ENCODE results near the gene SH3BP4. TPM values are rescaled to one million over a fixed set of nuclear protein-coding genes. Genes with fewer than 3 reads are reported as not detected.

SH3BP4 gene, protein sequence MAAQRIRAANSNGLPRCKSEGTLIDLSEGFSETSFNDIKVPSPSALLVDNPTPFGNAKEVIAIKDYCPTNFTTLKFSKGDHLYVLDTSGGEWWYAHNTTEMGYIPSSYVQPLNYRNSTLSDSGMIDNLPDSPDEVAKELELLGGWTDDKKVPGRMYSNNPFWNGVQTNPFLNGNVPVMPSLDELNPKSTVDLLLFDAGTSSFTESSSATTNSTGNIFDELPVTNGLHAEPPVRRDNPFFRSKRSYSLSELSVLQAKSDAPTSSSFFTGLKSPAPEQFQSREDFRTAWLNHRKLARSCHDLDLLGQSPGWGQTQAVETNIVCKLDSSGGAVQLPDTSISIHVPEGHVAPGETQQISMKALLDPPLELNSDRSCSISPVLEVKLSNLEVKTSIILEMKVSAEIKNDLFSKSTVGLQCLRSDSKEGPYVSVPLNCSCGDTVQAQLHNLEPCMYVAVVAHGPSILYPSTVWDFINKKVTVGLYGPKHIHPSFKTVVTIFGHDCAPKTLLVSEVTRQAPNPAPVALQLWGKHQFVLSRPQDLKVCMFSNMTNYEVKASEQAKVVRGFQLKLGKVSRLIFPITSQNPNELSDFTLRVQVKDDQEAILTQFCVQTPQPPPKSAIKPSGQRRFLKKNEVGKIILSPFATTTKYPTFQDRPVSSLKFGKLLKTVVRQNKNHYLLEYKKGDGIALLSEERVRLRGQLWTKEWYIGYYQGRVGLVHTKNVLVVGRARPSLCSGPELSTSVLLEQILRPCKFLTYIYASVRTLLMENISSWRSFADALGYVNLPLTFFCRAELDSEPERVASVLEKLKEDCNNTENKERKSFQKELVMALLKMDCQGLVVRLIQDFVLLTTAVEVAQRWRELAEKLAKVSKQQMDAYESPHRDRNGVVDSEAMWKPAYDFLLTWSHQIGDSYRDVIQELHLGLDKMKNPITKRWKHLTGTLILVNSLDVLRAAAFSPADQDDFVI
- total RNA-seq (2014; rRNA removed; shearing (Covaris generic)) (not detected in 2 replicates), total RNA-seq (2022) (0.06 TPM in 1 of 2 replicates, not detected in the other), Bru-seq, nascent RNA (percentile 12 among the genes with signal in this experiment), BruChase-seq, experiment 1, labeled RNA remaining after a 6-hour chase (percentile 10 among the genes with signal in this experiment), BruChase-seq, experiment 2, labeled RNA remaining after a 2-hour chase (percentile 12 among the genes with signal in this experiment)
- long read RNA-seq = 0 reads

GRCh38 chr2:234951664-234952269 is at the start of gene SH3BP4:
Gene SH3BP4 (plus strand): TSS chr2:234952017. CDS start chr2:235035003, 82,986 bp downstream.
- no peak for DNase-seq (ENCODE audit: low spot score)
- ChIA-PET CTCF (ENCODE audit: unreplicated experiment) (no interaction called here), POLR2A (no interaction called here)
- Histone ChIP-seq H3K4me3 (ENCODE audit: low read depth, low read length, poor library complexity, severe bottlenecking) (no peak within 1 kb of the TSS), H3K9me2 (ENCODE audit: insufficient read depth, low read length) (no peaks in the 10 kb centered on the region), H3K36me3 (ENCODE audit: insufficient read depth, low read length) (no peaks in the 10 kb centered on the region), H2AFZ (ENCODE audit: low read length) (no peak within 1 kb of the TSS), H4K20me1 (ENCODE audit: insufficient read depth, low read length) (no peaks in the 10 kb centered on the region), H3K9me3 (ENCODE audit: low read length) (no peaks in the 10 kb centered on the region), H3K4me1 (ENCODE audit: insufficient read depth, low read length, poor library complexity, severe bottlenecking) (no peaks in the 10 kb centered on the region), H3K4me2 (ENCODE audit: low read length) (no peak within 1 kb of the TSS), H3K27ac (ENCODE audit: low read depth, low read length, poor library complexity, severe bottlenecking) (no peak within 1 kb of the TSS), H3K79me2 (ENCODE audit: insufficient read depth, low read depth, low read length) (no peaks in the 10 kb centered on the region)
- intact Hi-C loops (cut with micrococcal nuclease; ENCODE audit: unreplicated experiment) = no loop called here
- no TSS peak for BruUV-seq (replicated peaks)
- TF ChIP-seq EZH2phosphoT487 (IDR thresholded peaks at IDR 0.05; ENCODE audit: borderline replicate concordance, low read depth, low read length) (no peak), CTCF (conservative IDR thresholded peaks at IDR 0.05; ENCODE audit: low read length) (no peak)

GRCh38 chr2:234904785-234905184 is 47.0 kb upstream of the SH3BP4 start:
- DNase-seq (ENCODE audit: low spot score) = no peak
- H3K9me3 ChIP-seq (ENCODE audit: low read length) = no peaks in the 10 kb centered on the region
- H3K79me2 ChIP-seq (ENCODE audit: insufficient read depth, low read depth, low read length) = no peaks in the 10 kb centered on the region
- H3K27ac ChIP-seq (ENCODE audit: low read depth, low read length, poor library complexity, severe bottlenecking) = no peak overlapping the region
- H3K9me2 ChIP-seq (ENCODE audit: insufficient read depth, low read length) = no peaks in the 10 kb centered on the region
- no peak for TF ChIP-seq EZH2phosphoT487 (IDR thresholded peaks at IDR 0.05; ENCODE audit: borderline replicate concordance, low read depth, low read length)
- no peak for TF ChIP-seq CTCF (conservative IDR thresholded peaks at IDR 0.05; ENCODE audit: low read length)
- intact Hi-C loops (cut with micrococcal nuclease; ENCODE audit: unreplicated experiment) = no loop called here
- POLR2A ChIA-PET = no interaction called here
- H3K4me1 ChIP-seq (ENCODE audit: insufficient read depth, low read length, poor library complexity, severe bottlenecking) = no peaks in the 10 kb centered on the region
- CTCF ChIA-PET (ENCODE audit: unreplicated experiment) = no interaction called here
- no peak overlapping the region for H3K4me2 ChIP-seq (ENCODE audit: low read length)
- no peaks in the 10 kb centered on the region for H4K20me1 ChIP-seq (ENCODE audit: insufficient read depth, low read length)
- H2AFZ ChIP-seq (ENCODE audit: low read length) = no peak overlapping the region
- H3K36me3 ChIP-seq (ENCODE audit: insufficient read depth, low read length) = no peaks in the 10 kb centered on the region
- no peak overlapping the region for H3K4me3 ChIP-seq (ENCODE audit: low read depth, low read length, poor library complexity, severe bottlenecking)
- BruUV-seq (replicated peaks) = no TSS peak
